HepG2 (cell line): ENCODE data around the gene RXRG.

Source experiments
- AGO2 ChIP-seq: fragments of 200-400 bp; formaldehyde crosslinking; optimal IDR thresholded peaks from 2 replicates; pipeline ENCODE3; 2017; ENCODE audit warnings: mild to moderate bottlenecking, low read depth, low read length, moderate library complexity
- ARNTL ChIP-seq: sonication (generic); formaldehyde crosslinking; IDR thresholded peaks from 2 replicates; pipeline ENCODE4 v1.4.0; 2020; ENCODE audit warnings: mild to moderate bottlenecking, missing genetic modification reagents
- CTCF ChIP-seq: sonication (generic); formaldehyde crosslinking; IDR thresholded peaks from 2 replicates; pipeline ENCODE4 v1.5.0; 2020; ENCODE audit warnings: mild to moderate bottlenecking, missing genetic modification reagents, moderate library complexity
- FOXA1 ChIP-seq, 2 experiments: fragments of 450-650 bp in 1 of 2; sonication (generic) in 1 of 2; formaldehyde crosslinking in 1 of 2; IDR thresholded peaks; 2 replicates each; pipeline versions ENCODE4 v1.4.0 to v1.6.1; 2016 to 2020; ENCODE audit warnings: missing genetic modification reagents in 1 of 2
- HOXA5 ChIP-seq: sonication (generic); formaldehyde crosslinking; IDR thresholded peaks from 2 replicates; pipeline ENCODE4 v1.4.0; 2020; ENCODE audit warnings: missing genetic modification reagents
- HOXA9 ChIP-seq: sonication (generic); formaldehyde crosslinking; IDR thresholded peaks from 2 replicates; pipeline ENCODE4 v1.8.1; 2022; ENCODE audit warnings: missing genetic modification reagents, mild to moderate bottlenecking, moderate library complexity, borderline replicate concordance
- MYNN ChIP-seq: sonication (generic); formaldehyde crosslinking; IDR thresholded peaks from 2 replicates; pipeline ENCODE4 v1.4.0; 2020; ENCODE audit warnings: mild to moderate bottlenecking, low read depth, missing genetic modification reagents
- POLR2AphosphoS5 ChIP-seq: IDR thresholded peaks from 2 replicates; pipeline ENCODE4 v1.6.1; 2012; ENCODE audit warnings: low read depth, low read length
- SMAD1 ChIP-seq: sonication (generic); formaldehyde crosslinking; IDR thresholded peaks from 2 replicates; pipeline ENCODE4 v1.4.0; 2020; ENCODE audit warnings: missing genetic modification reagents, low read depth, mild to moderate bottlenecking, borderline replicate concordance
- UBTF ChIP-seq: sonication (generic); formaldehyde crosslinking; IDR thresholded peaks from 2 replicates; pipeline ENCODE4 v1.4.0; 2020; ENCODE audit warnings: mild to moderate bottlenecking, missing genetic modification reagents
- ZFYVE20 ChIP-seq: sonication (generic); formaldehyde crosslinking; IDR thresholded peaks from 2 replicates; pipeline ENCODE4 v1.8.0; 2023; ENCODE audit warnings: low read depth, mild to moderate bottlenecking, moderate library complexity, missing genetic modification reagents, borderline replicate concordance
- ZNF605 ChIP-seq: sonication (generic); formaldehyde crosslinking; IDR thresholded peaks from 2 replicates; pipeline ENCODE4 v1.8.0; 2022; ENCODE audit warnings: mild to moderate bottlenecking, missing genetic modification reagents
- ZNF646 ChIP-seq: sonication (generic); formaldehyde crosslinking; IDR thresholded peaks from 2 replicates; pipeline ENCODE4 v1.9.0; 2021; ENCODE audit warnings: mild to moderate bottlenecking, missing genetic modification reagents

- no peak for TF ChIP-seq HOXA5 (CRISPR knock-in tag)
- TF ChIP-seq HOXA9 (CRISPR knock-in tag): no peak
- TF ChIP-seq ZNF605: no peak
- TF ChIP-seq MYNN (CRISPR knock-in tag): no peak
- no peak for TF ChIP-seq ARNTL (CRISPR knock-in tag)
- TF ChIP-seq ZNF646 (CRISPR knock-in tag): no peak
- TF ChIP-seq CTCF: no peak
- no peak for TF ChIP-seq FOXA1 (IDR thresholded peaks at IDR 0.05)
- TF ChIP-seq FOXA1 (CRISPR knock-in tag; IDR thresholded peaks at IDR 0.05): no peak
- no peak for TF ChIP-seq POLR2AphosphoS5
- no peak for TF ChIP-seq ZFYVE20 (CRISPR knock-in tag)
- no peak for TF ChIP-seq SMAD1 (CRISPR knock-in tag)
- no peak for TF ChIP-seq UBTF (CRISPR knock-in tag)
- no peak for TF ChIP-seq AGO2
These were observed 90.2 kb downstream of the RXRG start for GRCh38 chr1:165354739-165355138.
